ENCODE results near the gene FSCN2.
"Not testable (repeated sequence)": the region's sequence is repeated elsewhere in the genome, so short reads cannot be mapped to it uniquely, and the experiment has no call there.

- TF ChIP-seq CTCF, POLR2A, POLR2AphosphoS5 (IDR thresholded peaks at IDR 0.05): not testable (repeated sequence)
Observed at GRCh38 chr17:81531013-81531412, 2.8 kb downstream of the FSCN2 start.
